Sigmoid colon (tissue), 7 donors: ENCODE measurements around the gene EFCAB13. TPM values are rescaled to one million over a fixed set of nuclear protein-coding genes. Genes with fewer than 3 reads are reported as not detected.

Source experiments
- DNase-seq: peaks from one replicate; pipeline ENCODE4 v3.0.0-alpha.2; 2019
- H3K27ac ChIP-seq, 4 donors: fragments of 200-600 bp; sonication (generic); one replicate each; pipeline ENCODE4 v1.5.1; 2016 to 2019; ENCODE audit warnings: mild to moderate bottlenecking in 1 of 4
- H3K27me3 ChIP-seq, 3 donors: fragments of 200-600 bp; sonication (generic); one replicate each; pipeline ENCODE4 v1.5.1; 2019; ENCODE audit warnings: mild to moderate bottlenecking in 1 of 3
- H3K36me3 ChIP-seq, 4 donors: fragments of 200-600 bp; sonication (generic); one replicate each; pipeline ENCODE4 v1.5.1; 2016 to 2019
- H3K4me1 ChIP-seq, 4 donors: fragments of 200-600 bp; sonication (generic); one replicate each; pipeline ENCODE4 v1.5.1; 2017 to 2019
- H3K4me3 ChIP-seq, 4 donors: fragments of 200-600 bp; sonication (generic); one replicate each; pipeline ENCODE4 v1.5.1; 2017 to 2019; ENCODE audit warnings: mild to moderate bottlenecking in 2 of 4, moderate library complexity in 1 of 4
- H3K9me3 ChIP-seq, 4 donors: fragments of 200-600 bp in 3 of 4; sonication (generic) in 3 of 4; one replicate each; pipeline versions ENCODE4 v1.5.1 to v1.6.1; 2013 to 2019
- CTCF ChIP-seq, 4 experiments: fragments of 450-650 bp in 3 of 4; fragments of 200-600 bp in 1 of 4; IDR thresholded peaks; one replicate each; pipeline ENCODE4 v1.5.1; 2016 to 2019; ENCODE audit warnings: antibody characterized with exemption in 4 of 4, mild to moderate bottlenecking in 3 of 4, moderate library complexity in 2 of 4
- EP300 ChIP-seq, 4 donors: sonication (generic); formaldehyde crosslinking; IDR thresholded peaks; one replicate each; pipeline ENCODE4 v1.6.1; 2017; ENCODE audit warnings: antibody characterized with exemption in 4 of 4
- POLR2A ChIP-seq, 2 donors: fragments of 450-650 bp; IDR thresholded peaks; one replicate each; pipeline ENCODE4 v1.6.1; 2016; ENCODE audit warnings: antibody characterized with exemption in 2 of 2, mild to moderate bottlenecking in 2 of 2, moderate library complexity in 2 of 2
- POLR2AphosphoS5 ChIP-seq, 4 donors: sonication (generic); formaldehyde crosslinking; IDR thresholded peaks; one replicate each; pipeline ENCODE4 v1.6.1; 2017; ENCODE audit warnings: antibody characterized with exemption in 4 of 4
- WGBS, 2 donors: extraction: QIAGEN DNeasy Blood & Tissue Kit; methylation state at CpG; one replicate each; pipeline ENCODE4 v1.1.7; 2013; 5-methylcytosine and 5-hydroxymethylcytosine counted together
- intact Hi-C: fragments of 100-400 bp; cut with DNase I; formaldehyde crosslinking; loops from one replicate; pipeline ENCODE4 v1.15.1; 2023
- polyA plus RNA-seq, 3 donors: library from polyadenylated mRNA; stranded (reverse); fragments of 200-250 nt; gene quantifications; one replicate each; pipeline ENCODE4 v1.2.3, GENCODE V29; 2013
- total RNA-seq, 4 donors: library from RNA; depleted of rRNA; stranded (reverse); fragments of >200 nt; gene quantifications; one replicate each; pipeline ENCODE4 v1.1.0, GENCODE V29; 2016
- donor health status: healthy with polysubstance abuse.
- donor health status: Bipolar disorder and iron deficiency.
- donor health status: healthy.

The EFCAB13 gene
- total and polyA plus RNA-seq, 7 donors: 0.46 to 16.3 (median 8.7) TPM

DNA sequence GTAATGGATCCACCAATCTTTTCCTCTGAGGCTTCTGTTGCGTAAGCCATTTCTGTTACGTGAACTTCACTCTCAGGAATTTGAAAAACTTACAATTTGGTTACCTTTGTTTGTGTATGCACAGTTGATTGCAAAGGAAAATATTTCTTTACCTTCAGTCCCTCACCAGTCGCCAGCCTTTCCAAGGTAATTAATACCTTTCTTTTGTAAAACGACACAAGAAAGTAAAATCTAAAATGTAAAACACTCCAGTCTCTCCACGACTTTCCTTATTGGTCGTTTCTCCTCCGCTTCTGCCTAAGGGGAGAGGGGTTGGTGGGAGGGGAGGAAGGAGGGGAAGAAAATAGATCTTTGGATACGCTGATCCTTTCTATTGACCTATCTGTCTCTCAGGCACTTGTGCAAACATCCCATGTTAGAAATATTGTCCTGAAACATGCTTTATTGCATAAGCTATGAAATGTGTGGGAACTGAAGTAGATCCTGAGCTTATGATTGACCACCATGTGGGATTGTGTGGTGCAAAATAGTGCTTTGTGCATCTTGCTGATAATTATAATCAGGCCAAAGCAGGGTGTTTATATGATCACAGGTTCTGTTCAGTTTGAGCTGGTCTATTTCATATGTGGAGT, 32.4 kb upstream of the EFCAB13 start:
- 77 to 83% methylated on average over 8 of the region's 8 CpGs for WGBS, 2 donors
- Histone ChIP-seq H3K4me3 (no peak overlapping the region), H3K9me3 (no peaks in the 10 kb centered on the region), H3K36me3 (peaks cover 2 to 83% (median 23%) of the 10 kb centered on the region in 4 donors), H3K27me3 (no peaks in the 10 kb centered on the region), H3K27ac (no peak overlapping the region), H3K4me1 (peaks cover 0 to 21% (median 11%) of the 10 kb centered on the region in 4 donors)
- TF ChIP-seq POLR2AphosphoS5 (IDR thresholded peaks at IDR 0.05) (no peak), EP300 (IDR thresholded peaks at IDR 0.05) (no peak), CTCF (IDR thresholded peaks at IDR 0.05) (no peak), POLR2A (IDR thresholded peaks at IDR 0.05) (no peak)
- DNase-seq: no peak
- intact Hi-C loops: no loop called here

- TF ChIP-seq EP300 (IDR thresholded peaks at IDR 0.05) (no peak), POLR2A (IDR thresholded peaks at IDR 0.05) (no peak), POLR2AphosphoS5 (IDR thresholded peaks at IDR 0.05) (no peak), CTCF (IDR thresholded peaks at IDR 0.05) (no peak)
- Histone ChIP-seq H3K36me3 (peaks cover 2 to 75% (median 19%) of the 10 kb centered on the region in 4 donors), H3K27ac (no peak overlapping the region), H3K27me3 (no peaks in the 10 kb centered on the region), H3K9me3 (no peaks in the 10 kb centered on the region), H3K4me3 (no peak overlapping the region), H3K4me1 (peaks cover 0 to 24% (median 13%) of the 10 kb centered on the region in 4 donors)
- WGBS, 2 donors: 93 to 95% methylated on average over 14 of the region's 14 CpGs
- no peak for DNase-seq
- intact Hi-C loops: no loop called here
Observed at GRCh38 chr17:47292206-47292605, 31.5 kb upstream of the EFCAB13 start.

- H3K4me1 ChIP-seq: peaks cover 0 to 36% (median 23%) of the 10 kb centered on the region in 4 donors
Observed at GRCh38 chr17:47295037-47295873, 28.5 kb upstream of the EFCAB13 start.

GRCh38 chr17:47295874-47296255, 27.9 kb upstream of the EFCAB13 start:
- peaks cover 0 to 36% (median 23%) of the 10 kb centered on the region in 4 donors for H3K4me1 ChIP-seq
- 81 to 89% methylated on average over 6 of the region's 6 CpGs for WGBS, 2 donors
- no peaks in the 10 kb centered on the region for H3K27me3 ChIP-seq
- H3K36me3 ChIP-seq: peaks cover 7 to 61% (median 18%) of the 10 kb centered on the region in 4 donors
- no peaks in the 10 kb centered on the region for H3K9me3 ChIP-seq
- peak overlapping the region; percentile 15 to 62 (median 37) for H3K27ac ChIP-seq
- intact Hi-C loops: no loop called here
- TF ChIP-seq CTCF (IDR thresholded peaks at IDR 0.05) (no peak), EP300 (IDR thresholded peaks at IDR 0.05) (no peak), POLR2AphosphoS5 (IDR thresholded peaks at IDR 0.05) (no peak), POLR2A (IDR thresholded peaks at IDR 0.05) (no peak)
- no peak for DNase-seq
- H3K4me3 ChIP-seq: no peak overlapping the region

More at GRCh38 chr17:47295037-47295873, 28.5 kb upstream of the EFCAB13 start:
- H3K9me3 ChIP-seq: no peaks in the 10 kb centered on the region
- no peak for DNase-seq
- peaks cover 5 to 61% (median 15%) of the 10 kb centered on the region in 4 donors for H3K36me3 ChIP-seq
- H3K4me3 ChIP-seq: no peak overlapping the region
- TF ChIP-seq POLR2AphosphoS5 (IDR thresholded peaks at IDR 0.05): no peak
- no peak for TF ChIP-seq POLR2A (IDR thresholded peaks at IDR 0.05)
- TF ChIP-seq CTCF (IDR thresholded peaks at IDR 0.05): no peak
- no peak for TF ChIP-seq EP300 (IDR thresholded peaks at IDR 0.05)
- no peaks in the 10 kb centered on the region for H3K27me3 ChIP-seq
- intact Hi-C loops: no loop called here
- H3K27ac ChIP-seq: peak overlapping the region; percentile 15 to 62 (median 37)
- 90% methylated on average over 14 of the region's 14 CpGs for WGBS, 2 donors
